Measurements from ENCODE around the gene DNAJB8.

DNAJB8 gene

GRCh38 chr3:128493570-128494366 is 27.1 kb upstream of the DNAJB8 start:
- no peak for DNase-seq

- peak; percentile 60 for DNase-seq
Observed at GRCh38 chr3:128492671-128493569, 26.2 kb upstream of the DNAJB8 start, which contains the start of gene GATA2. TSS of gene GATA2 (minus strand) at chr3:128493201. CDS start at chr3:128487031, 6,170 bp downstream.

GRCh38 chr3:128491941-128492670 is 25.4 kb upstream of the DNAJB8 start:
- DNase-seq = peak; percentile 57

- DNase-seq = peak; percentile 57
Observed at GRCh38 chr3:128491691-128491940, 24.9 kb upstream of the DNAJB8 start.

GRCh38 chr3:128490915-128491690 is 24.4 kb upstream of the DNAJB8 start:
- peak; percentile 36 for DNase-seq

- DNase-seq = no peak
Observed at GRCh38 chr3:128490650-128490914, 23.9 kb upstream of the DNAJB8 start.

- peak; percentile 75 for DNase-seq
Observed at GRCh38 chr3:128489927-128490649, 23.4 kb upstream of the DNAJB8 start.

- DNase-seq = no peak
Observed at GRCh38 chr3:128489674-128489926, 22.9 kb upstream of the DNAJB8 start.

GRCh38 chr3:128488991-128489673 is 22.4 kb upstream of the DNAJB8 start:
- peak; percentile 77 for DNase-seq

- peak; percentile 77 for DNase-seq
Observed at GRCh38 chr3:128488636-128488990, 21.9 kb upstream of the DNAJB8 start.

- DNase-seq = peak; percentile 89
Observed at GRCh38 chr3:128487813-128488635, 21.3 kb upstream of the DNAJB8 start.

- no peak for DNase-seq
Observed at GRCh38 chr3:128487538-128487812, 20.8 kb upstream of the DNAJB8 start.

GRCh38 chr3:128486681-128487537 is 20.2 kb upstream of the DNAJB8 start:
- DNase-seq = peak; percentile 49

GRCh38 chr3:128486205-128486628 is 19.5 kb upstream of the DNAJB8 start:
- no peak for DNase-seq

GRCh38 chr3:128485282-128486204 is 18.9 kb upstream of the DNAJB8 start:
- DNase-seq = no peak

GRCh38 chr3:128484404-128485281 is 18.0 kb upstream of the DNAJB8 start:
- DNase-seq = no peak

GRCh38 chr3:128483657-128484403 is 17.1 kb upstream of the DNAJB8 start:
- no peak for DNase-seq

All from NCI-H69 (cell line).